ENCODE measurements around the gene MYH15. TPM values are rescaled to one million over a fixed set of nuclear protein-coding genes. Genes with fewer than 3 reads are reported as not detected.

MYH15 gene
- total RNA-seq, 1 donor from 2014 or later, result 0.36 TPM

GRCh38 chr3:108391917-108392593 lies 118.3 kb downstream of the MYH15 start:
- Mint-ChIP-seq H3K27ac (no peak overlapping the region), H3K27me3 (ENCODE audit: low read depth) (peaks cover 20% of the 10 kb centered on the region), H3K36me3 (no peaks in the 10 kb centered on the region), H3K4me1 (peaks cover 2% of the 10 kb centered on the region), H3K4me3 (no peak overlapping the region), H3K9me3 (no peaks in the 10 kb centered on the region)
- no peak for DNase-seq (ENCODE audit: low spot score in 2 of 2, unreplicated experiment in 2 of 2)
- TF ChIP-seq CTCF (IDR thresholded peaks at IDR 0.05; ENCODE audit: unreplicated experiment), result no peak

GRCh38 chr3:108389372-108389771 lies 121.0 kb downstream of the MYH15 start:
- TF ChIP-seq CTCF (IDR thresholded peaks at IDR 0.05; ENCODE audit: unreplicated experiment), result no peak
- Mint-ChIP-seq H3K9me3 (no peaks in the 10 kb centered on the region), H3K36me3 (no peaks in the 10 kb centered on the region), H3K4me3 (no peak overlapping the region), H3K27me3 (ENCODE audit: low read depth) (peaks cover 13% of the 10 kb centered on the region), H3K4me1 (peaks cover 2% of the 10 kb centered on the region), H3K27ac (no peak overlapping the region)
- no peak for DNase-seq (ENCODE audit: low spot score in 2 of 2, unreplicated experiment in 2 of 2)

- Mint-ChIP-seq H3K27ac (no peak overlapping the region), H3K27me3 (ENCODE audit: low read depth) (peaks cover 13% of the 10 kb centered on the region), H3K4me1 (peaks cover 2% of the 10 kb centered on the region), H3K36me3 (no peaks in the 10 kb centered on the region), H3K4me3 (no peak overlapping the region), H3K9me3 (no peaks in the 10 kb centered on the region)
- no peak for DNase-seq (ENCODE audit: low spot score in 2 of 2, unreplicated experiment in 2 of 2)
- no peak for TF ChIP-seq CTCF (IDR thresholded peaks at IDR 0.05; ENCODE audit: unreplicated experiment)
These were observed 122.0 kb downstream of the MYH15 start for GRCh38 chr3:108388136-108389132.

GRCh38 chr3:108387063-108387462 lies 123.3 kb downstream of the MYH15 start:
- no peak for DNase-seq (ENCODE audit: low spot score in 2 of 2, unreplicated experiment in 2 of 2)
- Mint-ChIP-seq H3K4me1 (no peaks in the 10 kb centered on the region), H3K27me3 (ENCODE audit: low read depth) (peaks cover 5% of the 10 kb centered on the region), H3K9me3 (no peaks in the 10 kb centered on the region), H3K27ac (no peak overlapping the region), H3K36me3 (no peaks in the 10 kb centered on the region), H3K4me3 (no peak overlapping the region)
- no peak for TF ChIP-seq CTCF (IDR thresholded peaks at IDR 0.05; ENCODE audit: unreplicated experiment)

- no peak for DNase-seq (ENCODE audit: low spot score in 2 of 2, unreplicated experiment in 2 of 2)
- no peak for TF ChIP-seq CTCF (IDR thresholded peaks at IDR 0.05; ENCODE audit: unreplicated experiment)
- Mint-ChIP-seq H3K27ac (no peak overlapping the region), H3K4me3 (no peak overlapping the region), H3K36me3 (no peaks in the 10 kb centered on the region), H3K27me3 (ENCODE audit: low read depth) (no peaks in the 10 kb centered on the region), H3K4me1 (peaks cover 5% of the 10 kb centered on the region), H3K9me3 (no peaks in the 10 kb centered on the region)
These were observed 127.1 kb downstream of the MYH15 start for GRCh38 chr3:108383306-108383705.

Data from mesothelial cell of epicardium (in vitro differentiated cells).